Heart left ventricle (tissue), 13 donors: ENCODE results near the gene PTPMT1.

Experiments
- POLR2A ChIP-seq, 2 donors: fragments of 450-650 bp; IDR thresholded peaks; one replicate each; pipeline ENCODE4 v1.6.1; 2017; ENCODE audit warnings: antibody characterized with exemption in 2 of 2, mild to moderate bottlenecking in 2 of 2, moderate library complexity in 2 of 2
- TF ChIP-seq, protein P1 (sequence below), 12 donors: fragments of 200-600 bp; sonication (generic) in 4 of 12; IDR thresholded peaks; one replicate each; pipeline versions ENCODE4 v1.5.0 to v1.8.0; 2018 to 2022; ENCODE audit warnings: antibody characterized with exemption in 12 of 12, mild to moderate bottlenecking in 5 of 12
- donor health status: ischemic (EF 13 %, LVEDD 7.1; RV severe dilation, severe dysfunction).
- donor health status: DM: no; HTN: yes; CAD: no.
- donor health status: DM: no; HTN: no; CAD: no.
- donor health status: ischemic (EF 25% LVEDD 6.9; RV normal size, moderate dysfunction).
- donor health status: ischemic (EF 25% LVEDD 5.7; RV mildly dilated, moderate dysfunction).
- donor health status: ischemic (EF 35%, LVEDD 5.7; RV mildly dilated, moderate dysfunction).
- donor health status: nonischemic (EF 11% LVEDD 7.7; RV severe dilation, severe dysfunction).
- donor health status: DM: yes; HTN: yes; CAD: no.
- donor health status: PGD.
- donor health status: ischemic (EF 29% LVEDD 5.4; RV normal size, mild dysfunction).
- donor health status: nonischemic (EF 23%, LVEDD 6.1; RV moderate dilation, normal function).

DNA sequence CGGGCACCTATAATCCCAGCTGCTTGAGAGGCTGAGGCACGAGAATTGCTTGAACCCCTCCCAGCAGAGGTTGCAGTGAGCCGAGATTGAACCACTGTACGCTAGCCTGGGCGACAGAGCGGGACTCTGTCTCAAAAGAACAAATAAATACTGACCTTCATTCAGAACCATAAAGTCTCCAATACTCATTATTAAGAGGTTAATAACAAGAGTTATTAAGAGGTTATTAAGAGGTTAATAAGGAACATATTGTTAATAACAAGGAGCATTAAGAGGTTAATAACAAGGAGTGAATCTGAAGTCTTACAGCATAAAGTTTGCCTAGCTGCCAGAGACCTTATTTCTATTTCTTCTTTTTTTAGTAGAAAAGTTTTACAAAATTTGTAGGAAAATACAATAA, 20.1 kb upstream of the PTPMT1 start:
- TF ChIP-seq POLR2A (IDR thresholded peaks at IDR 0.05): no peak
- TF ChIP-seq, protein P1, sequence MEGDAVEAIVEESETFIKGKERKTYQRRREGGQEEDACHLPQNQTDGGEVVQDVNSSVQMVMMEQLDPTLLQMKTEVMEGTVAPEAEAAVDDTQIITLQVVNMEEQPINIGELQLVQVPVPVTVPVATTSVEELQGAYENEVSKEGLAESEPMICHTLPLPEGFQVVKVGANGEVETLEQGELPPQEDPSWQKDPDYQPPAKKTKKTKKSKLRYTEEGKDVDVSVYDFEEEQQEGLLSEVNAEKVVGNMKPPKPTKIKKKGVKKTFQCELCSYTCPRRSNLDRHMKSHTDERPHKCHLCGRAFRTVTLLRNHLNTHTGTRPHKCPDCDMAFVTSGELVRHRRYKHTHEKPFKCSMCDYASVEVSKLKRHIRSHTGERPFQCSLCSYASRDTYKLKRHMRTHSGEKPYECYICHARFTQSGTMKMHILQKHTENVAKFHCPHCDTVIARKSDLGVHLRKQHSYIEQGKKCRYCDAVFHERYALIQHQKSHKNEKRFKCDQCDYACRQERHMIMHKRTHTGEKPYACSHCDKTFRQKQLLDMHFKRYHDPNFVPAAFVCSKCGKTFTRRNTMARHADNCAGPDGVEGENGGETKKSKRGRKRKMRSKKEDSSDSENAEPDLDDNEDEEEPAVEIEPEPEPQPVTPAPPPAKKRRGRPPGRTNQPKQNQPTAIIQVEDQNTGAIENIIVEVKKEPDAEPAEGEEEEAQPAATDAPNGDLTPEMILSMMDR (IDR thresholded peaks at IDR 0.05): no peak
